ENCODE data around the gene ACSL5.
"Not testable (repeated sequence)": the region's sequence is repeated elsewhere in the genome, so short reads cannot be mapped to it uniquely, and the experiment has no call there.

ACSL5 gene

GRCh38 chr10:112352044-112352443, 21.9 kb upstream of the ACSL5 start:
- no peak for DNase-seq

GRCh38 chr10:112353046-112353445, 20.9 kb upstream of the ACSL5 start:
- no peak for DNase-seq

GRCh38 chr10:112356686-112357085, 17.2 kb upstream of the ACSL5 start:
- DNase-seq = no peak

- no peak for DNase-seq
Measured at GRCh38 chr10:112359606-112360307, 14.2 kb upstream of the ACSL5 start.

- no peak for DNase-seq
Measured at GRCh38 chr10:112360308-112361270, 13.3 kb upstream of the ACSL5 start.

GRCh38 chr10:112361951-112362751, 11.8 kb upstream of the ACSL5 start:
- DNase-seq = peak in 5 of 14 donors; percentile 1 to 28 (median 15)

GRCh38 chr10:112362833-112363232, 11.1 kb upstream of the ACSL5 start:
- no peak for DNase-seq

- no peak for DNase-seq
Measured at GRCh38 chr10:112363696-112364688, 9.9 kb upstream of the ACSL5 start.

GRCh38 chr10:112365014-112365432, 8.9 kb upstream of the ACSL5 start:
- no peak for DNase-seq

GRCh38 chr10:112365451-112365850, 8.5 kb upstream of the ACSL5 start:
- DNase-seq = no peak

- no peak for DNase-seq
Measured at GRCh38 chr10:112366992-112367391, 6.9 kb upstream of the ACSL5 start.

- no peak for DNase-seq
Measured at GRCh38 chr10:112367516-112367915, 6.4 kb upstream of the ACSL5 start.

- no peak for DNase-seq
Measured at GRCh38 chr10:112369495-112370423, 4.2 kb upstream of the ACSL5 start.

GRCh38 chr10:112370424-112370819, 3.5 kb upstream of the ACSL5 start:
- no peak for DNase-seq

- DNase-seq = not testable (repeated sequence)
Measured at GRCh38 chr10:112371326-112371725, 2.6 kb upstream of the ACSL5 start.

GRCh38 chr10:112372182-112372810, 1.6 kb upstream of the ACSL5 start:
- DNase-seq = not testable (repeated sequence)

- peak in 2 of 14 donors; percentile 4 to 12 for DNase-seq
Measured at GRCh38 chr10:112374724-112375541, 1.0 kb downstream of the ACSL5 start.

GRCh38 chr10:112375721-112376395, 1.9 kb downstream of the ACSL5 start:
- DNase-seq = peak in 4 of 14 donors; percentile 5 to 20 (median 18)

Measured in C1 segment of cervical spinal cord (tissue), 14 donors.